Skeletal muscle satellite cell (primary cell): Measurements from ENCODE around the gene PRCD.
A peak's percentile ranks its signal among the peaks of the same experiment; 100 is the strongest.
"Not testable (repeated sequence)": the region's sequence is repeated elsewhere in the genome, so short reads cannot be mapped to it uniquely, and the experiment has no call there.

Experiments
- H3K27me3 ChIP-seq: 2 replicates; pipeline ENCODE4 v1.7.0; 2013; ENCODE audit warnings: low read length; ENCODE audit not compliant: control insufficient read depth, insufficient read depth
- H3K36me3 ChIP-seq: 2 replicates; pipeline ENCODE4 v1.7.0; 2013; ENCODE audit warnings: mild to moderate bottlenecking, control low read depth, low read length; ENCODE audit not compliant: insufficient read depth
- H3K4me1 ChIP-seq: 2 replicates; pipeline ENCODE4 v1.7.0; 2013; ENCODE audit warnings: low read length; ENCODE audit not compliant: control insufficient read depth, insufficient read depth
- H3K4me2 ChIP-seq: 2 replicates; pipeline ENCODE4 v1.7.0; 2013; ENCODE audit warnings: mild to moderate bottlenecking, low read length
- H3K4me3 ChIP-seq: 2 replicates; pipeline ENCODE4 v1.7.0; 2013; ENCODE audit warnings: low read length
- H3K9ac ChIP-seq: 2 replicates; pipeline ENCODE4 v1.7.0; 2013; ENCODE audit warnings: mild to moderate bottlenecking, low read depth, low read length, moderate library complexity
- H3K9me3 ChIP-seq: replicated peaks from 2 replicates; pipeline ENCODE4 v1.7.0; 2013; ENCODE audit warnings: mild to moderate bottlenecking, control low read depth, low read length

PRCD gene

DNA sequence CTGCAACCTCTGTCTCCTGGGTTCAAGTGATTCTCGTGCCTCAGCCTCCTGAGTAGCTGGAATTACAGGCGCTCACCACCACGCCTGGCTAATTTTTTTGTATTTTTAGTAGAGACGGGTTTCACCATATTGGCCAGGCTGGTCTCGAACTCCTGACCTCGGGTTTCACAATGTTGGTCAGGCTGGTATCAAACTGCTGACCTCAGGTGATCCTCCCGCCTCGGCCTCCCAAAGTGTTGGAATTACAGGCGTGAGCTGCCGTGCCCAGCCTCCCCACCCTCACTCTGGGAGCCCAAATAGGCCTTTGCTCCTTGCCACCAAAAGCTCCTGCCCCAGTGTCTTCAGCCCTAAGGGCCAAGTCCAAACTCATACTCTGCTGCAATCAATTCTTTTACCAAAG is 18.2 kb upstream of the PRCD start:
- H3K9me3 ChIP-seq, H3K27me3 ChIP-seq: not testable (repeated sequence)

DNA sequence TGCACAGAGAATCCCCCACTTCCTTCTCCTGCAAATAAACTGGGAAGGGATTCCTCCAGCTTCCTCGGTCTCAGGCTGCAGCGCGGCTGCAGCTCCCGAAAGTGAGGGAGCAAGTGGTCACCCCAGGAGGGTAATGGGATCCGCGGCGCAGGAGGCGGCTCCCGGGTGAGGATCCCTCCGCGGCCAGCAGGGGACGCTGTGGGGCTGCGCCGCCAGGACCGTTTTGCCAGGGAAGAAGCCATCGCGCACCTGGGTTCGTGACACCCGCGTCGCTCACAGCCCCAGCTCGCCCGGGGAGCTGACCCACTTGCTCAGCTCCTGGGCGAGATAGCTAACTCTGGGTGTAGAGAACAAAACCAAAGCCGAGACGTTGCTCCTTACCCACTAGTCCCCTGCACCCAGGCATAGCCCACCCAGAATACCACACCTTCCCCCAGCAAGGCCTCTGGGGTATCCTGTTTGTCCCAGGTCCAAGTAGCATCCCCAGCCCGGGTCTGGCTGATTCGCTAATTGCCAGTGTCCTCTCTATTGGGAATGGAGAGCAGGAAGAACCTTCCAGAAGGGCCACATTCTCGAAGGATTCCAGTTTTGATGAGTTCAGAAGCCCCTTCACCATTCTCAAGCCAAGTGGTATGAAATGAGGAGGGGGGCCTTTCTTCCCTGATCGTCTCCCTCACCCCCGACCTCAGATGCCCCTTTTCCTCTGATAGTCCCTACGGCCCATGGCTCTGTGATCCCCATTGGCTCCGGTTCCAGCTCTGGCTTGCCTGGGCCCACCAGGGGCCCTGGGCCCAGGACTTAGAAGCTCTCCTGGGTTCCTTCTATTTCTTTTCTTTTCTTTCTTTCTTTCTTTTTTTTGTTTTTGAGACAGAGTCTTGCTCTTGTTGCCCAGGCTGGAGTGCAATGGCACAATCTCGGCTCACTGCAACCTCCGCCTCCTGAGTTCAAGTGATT is 16.5 kb upstream of the PRCD start:
- Histone ChIP-seq H3K27me3 (no peaks in the 10 kb centered on the region), H3K4me2 (peak overlapping the region; percentile 73), H3K9me3 (no peaks in the 10 kb centered on the region), H3K9ac (no peak overlapping the region), H3K36me3 (no peaks in the 10 kb centered on the region), H3K4me3 (peak overlapping the region; percentile 34), H3K4me1 (peaks cover 28% of the 10 kb centered on the region)

More for the DNA sequence above, 18.2 kb upstream of the PRCD start:
- not testable (repeated sequence) for H3K36me3 ChIP-seq, H3K4me2 ChIP-seq, H3K9ac ChIP-seq, H3K4me3 ChIP-seq
- H3K4me1 ChIP-seq, result peaks cover 15% of the 10 kb centered on the region

DNA sequence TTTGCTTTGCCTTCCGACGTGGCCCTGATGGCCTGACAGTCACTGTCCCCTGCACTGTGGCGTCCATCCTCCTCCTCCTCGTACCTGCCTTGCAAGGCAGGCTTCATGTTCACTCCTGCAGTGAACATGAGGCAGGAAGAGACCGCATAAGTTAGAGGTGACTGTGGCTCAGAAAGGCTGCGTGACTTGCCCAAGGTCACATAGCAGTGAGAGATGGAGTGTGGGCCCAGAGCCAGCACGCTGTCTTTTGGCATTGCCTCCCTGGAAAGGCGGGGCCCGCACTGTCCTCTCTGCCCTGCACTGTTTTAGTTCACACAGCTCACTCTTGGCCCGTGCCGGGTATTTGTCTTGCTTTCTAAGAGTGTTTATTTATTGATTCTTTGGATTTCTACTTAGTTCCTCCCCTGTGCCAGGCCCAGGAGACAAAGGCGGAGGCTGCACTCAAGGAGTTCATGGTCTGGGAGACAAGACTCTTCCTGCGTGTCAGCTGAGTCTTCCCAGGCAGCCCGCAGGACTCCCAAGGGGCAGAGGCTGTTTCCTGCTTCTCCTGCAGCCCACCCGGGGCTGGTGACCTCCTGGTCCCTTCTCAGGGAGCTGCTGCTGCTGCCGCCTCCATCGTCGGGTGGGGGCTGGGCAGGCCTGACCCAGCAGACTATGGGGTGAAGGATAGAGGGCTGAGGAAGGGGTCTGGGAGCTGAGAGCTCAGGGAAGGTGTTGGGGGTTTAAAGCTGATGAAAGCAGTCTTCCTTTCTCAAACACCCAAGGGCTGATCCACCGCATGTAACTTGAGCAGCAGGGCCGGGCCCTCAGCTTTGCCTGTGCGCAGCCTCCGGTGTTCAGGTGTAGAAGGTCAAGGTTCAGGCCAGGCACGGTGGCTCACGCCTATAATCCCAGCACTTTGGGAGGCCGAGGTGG is 15.0 kb upstream of the PRCD start:
- Histone ChIP-seq H3K4me2 (peak overlapping the region; percentile 21), H3K9me3 (no peaks in the 10 kb centered on the region), H3K4me3 (no peak overlapping the region), H3K9ac (peak overlapping the region; percentile 23), H3K27me3 (no peaks in the 10 kb centered on the region), H3K4me1 (peaks cover 43% of the 10 kb centered on the region), H3K36me3 (no peaks in the 10 kb centered on the region)

DNA sequence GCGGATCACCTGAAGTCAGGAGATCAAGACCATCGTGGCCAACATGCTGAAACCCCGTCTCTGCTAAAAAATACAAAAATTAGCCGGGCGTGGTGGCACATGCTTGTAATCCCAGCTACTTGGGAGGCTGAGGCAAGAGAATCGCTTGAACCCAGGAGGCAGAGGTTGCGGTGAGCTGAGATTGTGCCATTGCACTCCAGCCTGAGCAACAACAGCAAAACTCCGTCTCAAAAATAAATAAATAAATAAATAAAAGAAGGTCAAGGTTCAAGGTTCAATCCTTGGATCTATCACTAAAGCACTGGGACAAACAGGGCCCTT is 14.4 kb upstream of the PRCD start:
- H3K9me3 ChIP-seq, H3K27me3 ChIP-seq, H3K9ac ChIP-seq, H3K4me2 ChIP-seq, H3K4me3 ChIP-seq, H3K36me3 ChIP-seq: not testable (repeated sequence)
- peaks cover 49% of the 10 kb centered on the region for H3K4me1 ChIP-seq

DNA sequence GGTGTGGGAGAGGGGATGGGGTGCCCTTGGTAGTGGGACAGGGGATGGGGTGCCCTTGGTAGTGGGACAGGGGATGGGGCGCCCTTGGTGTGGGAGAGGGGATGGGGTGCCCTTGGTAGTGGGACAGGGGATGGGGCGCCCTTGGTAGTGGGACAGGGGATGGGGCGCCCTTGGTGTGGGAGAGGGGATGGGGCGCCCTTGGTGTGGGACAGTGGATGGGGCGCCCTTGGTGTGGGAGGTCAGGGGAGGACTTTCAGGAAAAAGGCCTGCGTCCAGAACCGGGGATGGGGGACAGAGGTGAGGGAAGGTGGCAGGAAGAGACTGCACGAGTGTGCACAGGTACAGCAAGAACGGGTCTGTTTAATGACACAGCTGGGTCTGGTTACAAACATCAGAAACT is 12.8 kb upstream of the PRCD start:
- peaks cover 59% of the 10 kb centered on the region for H3K4me1 ChIP-seq
- not testable (repeated sequence) for H3K36me3 ChIP-seq, H3K27me3 ChIP-seq, H3K4me3 ChIP-seq, H3K9me3 ChIP-seq, H3K9ac ChIP-seq
- peak overlapping the region; percentile 65 for H3K4me2 ChIP-seq

DNA sequence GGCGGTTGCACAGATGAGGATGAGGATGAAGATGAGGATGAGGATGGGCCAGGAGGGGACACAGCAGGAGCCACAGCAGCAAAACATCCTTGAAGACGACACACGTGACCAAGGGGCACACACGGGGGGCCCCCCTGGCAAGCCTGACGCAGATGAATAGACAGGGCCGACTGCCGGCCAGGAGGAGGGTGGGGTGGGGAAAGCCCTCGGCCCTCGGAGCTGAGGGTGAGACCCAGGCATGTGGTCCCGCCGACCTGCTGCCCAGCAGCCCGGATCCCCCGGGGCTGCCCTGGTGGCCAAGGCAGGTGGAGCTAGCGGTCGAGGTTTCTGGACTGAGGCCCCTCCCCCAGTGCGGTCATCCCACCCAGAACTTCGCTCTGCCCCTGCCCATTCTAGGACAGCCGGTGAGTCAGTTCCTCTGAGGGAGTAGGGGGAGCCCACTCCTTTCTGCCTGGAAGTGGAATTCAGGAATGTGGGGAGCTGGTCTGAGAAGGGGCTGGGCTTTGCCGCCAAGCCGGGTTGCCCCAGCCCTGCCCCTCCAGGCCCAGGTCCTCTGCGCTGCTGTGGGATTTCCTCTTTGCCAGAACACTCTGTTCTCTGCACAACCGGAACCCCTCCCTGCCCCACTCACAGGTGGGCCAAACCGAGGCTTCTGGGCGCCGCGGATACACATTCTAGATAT is 12.3 kb upstream of the PRCD start:
- H3K4me1 ChIP-seq, result peaks cover 59% of the 10 kb centered on the region
- no peaks in the 10 kb centered on the region for H3K36me3 ChIP-seq
- H3K9me3 ChIP-seq, result no peaks in the 10 kb centered on the region
- peak overlapping the region; percentile 65 for H3K4me2 ChIP-seq
- peak overlapping the region; percentile 78 for H3K9ac ChIP-seq
- no peak overlapping the region for H3K4me3 ChIP-seq
- H3K27me3 ChIP-seq, result no peaks in the 10 kb centered on the region

DNA sequence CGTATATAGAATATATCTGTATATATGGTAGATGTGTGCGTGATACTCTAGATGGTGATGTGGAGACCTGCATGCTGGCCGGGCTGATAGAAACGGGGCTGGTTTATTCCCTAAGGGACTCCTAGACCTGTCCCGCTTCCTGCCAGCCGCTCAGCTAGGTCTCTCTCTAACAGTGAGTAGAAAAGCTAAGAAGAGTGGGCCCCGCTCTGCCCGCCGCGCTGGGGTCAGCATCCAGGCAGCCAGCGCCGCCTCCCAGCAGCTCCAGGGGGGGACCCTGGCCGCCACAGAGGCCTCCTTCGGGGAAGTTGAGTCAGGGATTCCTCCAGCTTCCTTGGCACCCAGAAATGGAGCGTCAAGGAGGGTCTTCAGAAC is 11.7 kb upstream of the PRCD start:
- peaks cover 55% of the 10 kb centered on the region for H3K4me1 ChIP-seq
- H3K4me3 ChIP-seq, result no peak overlapping the region
- peak overlapping the region; percentile 78 for H3K9ac ChIP-seq

DNA sequence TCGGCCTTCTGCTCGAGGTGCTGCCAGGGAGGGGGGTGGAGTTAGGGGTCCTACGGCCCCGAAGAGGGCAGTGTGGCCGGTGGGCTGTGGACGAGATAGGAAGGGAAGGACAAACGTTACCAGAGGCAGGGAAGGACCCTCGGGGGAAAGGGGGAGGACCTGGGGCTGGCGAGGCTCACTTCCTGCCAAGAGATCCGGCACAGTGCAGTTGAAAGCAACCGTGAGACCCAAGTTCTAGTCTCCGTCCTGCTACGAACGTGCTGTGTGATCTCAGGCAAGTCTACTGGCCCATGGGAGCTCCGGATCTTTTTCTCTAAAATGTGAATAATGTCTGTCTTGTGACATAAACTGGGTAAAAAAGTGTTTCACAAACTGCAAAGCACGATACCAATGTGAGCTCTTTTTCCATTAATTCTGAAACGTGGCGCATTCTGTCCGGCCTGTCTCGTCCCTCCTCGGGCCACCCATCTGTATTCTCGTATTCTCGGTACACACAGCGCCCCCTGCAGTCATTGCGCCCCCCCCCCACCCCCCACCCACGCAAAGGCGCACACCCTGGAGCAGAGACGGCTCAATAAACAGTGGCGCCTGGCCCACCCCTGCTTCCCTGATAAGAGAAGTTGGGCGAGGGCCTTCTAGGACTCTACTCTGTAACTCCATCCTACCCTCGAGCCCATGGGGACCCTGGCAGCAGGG is 11.2 kb upstream of the PRCD start:
- Histone ChIP-seq H3K36me3 (no peaks in the 10 kb centered on the region), H3K4me1 (peaks cover 55% of the 10 kb centered on the region), H3K4me2 (peak overlapping the region; percentile 65), H3K4me3 (no peak overlapping the region), H3K27me3 (no peaks in the 10 kb centered on the region), H3K9ac (peak overlapping the region; percentile 78), H3K9me3 (no peaks in the 10 kb centered on the region)

More for the DNA sequence above, 11.7 kb upstream of the PRCD start:
- Histone ChIP-seq H3K4me2 (peak overlapping the region; percentile 65), H3K36me3 (no peaks in the 10 kb centered on the region), H3K9me3 (no peaks in the 10 kb centered on the region), H3K27me3 (no peaks in the 10 kb centered on the region)

DNA sequence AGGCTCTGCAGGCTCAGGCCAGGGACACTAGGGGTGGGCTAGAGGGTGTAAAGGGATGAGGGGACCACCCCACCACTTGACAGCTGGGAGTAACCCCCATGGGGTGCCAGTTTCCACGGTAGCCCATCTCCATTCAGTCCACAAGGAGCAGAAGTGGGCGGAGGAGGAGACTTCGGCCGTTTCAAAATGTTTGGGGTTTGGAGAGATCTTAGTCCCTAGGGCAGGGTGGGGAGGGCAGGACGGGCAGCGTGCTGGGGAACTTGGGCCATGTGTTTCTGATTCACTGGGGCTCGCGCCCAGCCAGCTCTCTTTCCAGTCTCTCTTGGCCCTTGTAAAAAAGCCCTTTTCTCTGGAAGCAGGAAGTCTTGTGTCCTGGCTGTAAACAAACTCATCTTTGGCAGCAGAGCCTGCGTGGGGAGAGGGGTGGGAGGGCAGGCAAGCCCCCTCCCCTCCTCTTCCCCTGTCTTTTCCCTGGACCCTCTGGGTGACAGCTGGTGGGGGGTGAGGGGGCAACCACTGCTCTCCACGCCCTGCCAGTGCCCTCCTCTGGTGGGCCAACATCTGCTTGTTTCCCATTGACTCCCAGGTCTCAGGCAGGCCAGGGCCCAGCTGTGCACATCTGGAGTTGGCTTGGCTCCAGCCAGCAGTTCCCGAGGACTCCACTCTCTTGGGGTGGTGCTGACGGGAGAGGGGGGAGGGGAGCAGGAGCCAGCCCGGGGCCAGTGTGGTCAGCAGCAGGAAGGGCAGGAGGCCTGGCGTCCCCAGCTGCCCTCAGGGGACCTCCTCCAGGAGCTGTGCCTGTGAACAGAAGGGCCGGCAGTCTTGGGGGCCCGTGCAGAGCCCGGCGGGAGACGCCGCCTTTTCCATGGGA is 10.4 kb upstream of the PRCD start:
- peaks cover 53% of the 10 kb centered on the region for H3K4me1 ChIP-seq
- peak overlapping the region; percentile 78 for H3K9ac ChIP-seq
- no peaks in the 10 kb centered on the region for H3K27me3 ChIP-seq
- H3K9me3 ChIP-seq, result no peaks in the 10 kb centered on the region
- H3K4me3 ChIP-seq, result peak overlapping the region; percentile 28
- H3K4me2 ChIP-seq, result peak overlapping the region; percentile 59
- H3K36me3 ChIP-seq, result no peaks in the 10 kb centered on the region

DNA sequence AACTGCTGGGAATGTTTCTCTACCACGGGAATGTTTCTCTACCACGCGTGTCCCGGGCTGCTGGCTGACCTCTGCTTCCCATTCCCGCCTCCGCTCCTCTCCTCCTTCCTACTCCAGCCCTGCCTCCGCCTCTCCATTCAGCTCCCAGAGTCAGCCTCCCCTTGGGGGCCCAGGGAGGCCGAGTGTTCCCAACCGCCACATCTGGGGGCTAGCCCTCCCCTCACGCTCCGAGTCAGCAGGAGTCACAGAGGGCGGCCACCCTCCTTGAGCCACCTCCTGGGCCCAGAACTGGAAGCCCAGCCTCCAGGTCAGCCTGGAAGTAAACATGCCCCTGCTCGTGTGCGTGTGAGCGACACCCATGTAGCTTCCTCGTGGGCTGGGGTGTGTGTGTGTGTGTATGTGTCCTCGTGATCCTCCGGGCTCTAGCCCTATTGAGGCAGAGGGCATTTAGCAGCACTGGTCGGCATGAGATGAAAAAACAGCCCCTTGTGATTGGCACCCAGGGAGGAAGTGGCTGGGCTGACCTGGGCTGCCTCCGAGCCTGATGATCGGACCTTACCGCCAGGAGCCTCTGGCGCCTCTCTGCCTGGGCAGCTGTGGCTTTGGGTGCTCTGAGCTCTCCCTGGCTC is 9.6 kb upstream of the PRCD start:
- H3K4me3 ChIP-seq, result no peak overlapping the region
- peak overlapping the region; percentile 78 for H3K9ac ChIP-seq
- no peaks in the 10 kb centered on the region for H3K36me3 ChIP-seq
- H3K9me3 ChIP-seq, result no peaks in the 10 kb centered on the region
- no peaks in the 10 kb centered on the region for H3K27me3 ChIP-seq
- peak overlapping the region; percentile 59 for H3K4me2 ChIP-seq
- peaks cover 46% of the 10 kb centered on the region for H3K4me1 ChIP-seq
